Breast epithelium (tissue), 4 donors: Measurements from ENCODE around the gene KIF4B. TPM values are rescaled to one million over a fixed set of nuclear protein-coding genes. Genes with fewer than 3 reads are reported as not detected.

Experiments used
- DNase-seq, 2 donors: peaks; one replicate each; pipeline ENCODE4 v3.0.0-alpha.2; 2019; ENCODE audit warnings: low spot score in 2 of 2
- H3K27ac ChIP-seq, 2 donors: fragments of 200-600 bp; sonication (generic) in 1 of 2; one replicate each; pipeline ENCODE4 v1.5.1; 2016 to 2019; ENCODE audit warnings: mild to moderate bottlenecking in 1 of 2
- H3K27me3 ChIP-seq, 2 donors: fragments of 200-600 bp; sonication (generic) in 1 of 2; one replicate each; pipeline versions ENCODE4 v1.5.1 to v1.6.0; 2017 to 2019; ENCODE audit warnings: control low read depth in 1 of 2, mild to moderate bottlenecking in 1 of 2
- H3K36me3 ChIP-seq: fragments of 200-600 bp; one replicate; pipeline ENCODE4 v1.5.1; 2019
- H3K4me1 ChIP-seq, 2 donors: fragments of 200-600 bp; sonication (generic); one replicate each; pipeline ENCODE4 v1.5.1; 2016 to 2019; ENCODE audit warnings: control low read depth in 1 of 2
- H3K4me3 ChIP-seq, 3 donors: fragments of 200-600 bp; sonication (generic); 1 replicate in 2 of 3; 2 replicates in 1 of 3; pipeline ENCODE4 v1.5.1; 2016 to 2019; ENCODE audit warnings: mild to moderate bottlenecking in 3 of 3, moderate library complexity in 2 of 3
- H3K9me3 ChIP-seq, 2 donors: fragments of 200-600 bp; sonication (generic) in 1 of 2; one replicate each; pipeline ENCODE4 v1.5.1; 2016 to 2019; ENCODE audit warnings: control low read depth in 1 of 2
- POLR2A ChIP-seq: fragments of 450-650 bp; IDR thresholded peaks from one replicate; pipeline ENCODE4 v1.6.1; 2016; ENCODE audit warnings: antibody characterized with exemption, mild to moderate bottlenecking, moderate library complexity
- POLR2AphosphoS5 ChIP-seq, 3 donors: sonication (generic); formaldehyde crosslinking; IDR thresholded peaks; one replicate each; pipeline ENCODE4 v1.6.1; 2017; ENCODE audit warnings: antibody characterized with exemption in 3 of 3
- intact Hi-C: fragments of 100-400 bp; cut with DNase I; formaldehyde crosslinking; loops from one replicate; pipeline ENCODE4 v1.15.1; 2023; ENCODE audit warnings: low total_unique reads
- total RNA-seq, 3 donors: library from RNA; depleted of rRNA; stranded (reverse); fragments of >200 nt; gene quantifications; one replicate each; pipeline ENCODE4 v1.1.0, GENCODE V29; 2016
- TF ChIP-seq, protein P1 (sequence below), 3 donors: fragments of 450-650 bp; IDR thresholded peaks; one replicate each; pipeline ENCODE4 v1.5.1; 2016 to 2017; ENCODE audit warnings: antibody characterized with exemption in 3 of 3, mild to moderate bottlenecking in 3 of 3, moderate library complexity in 3 of 3

The KIF4B gene
- total RNA-seq, 3 donors from 2014 or later: not detected

DNA sequence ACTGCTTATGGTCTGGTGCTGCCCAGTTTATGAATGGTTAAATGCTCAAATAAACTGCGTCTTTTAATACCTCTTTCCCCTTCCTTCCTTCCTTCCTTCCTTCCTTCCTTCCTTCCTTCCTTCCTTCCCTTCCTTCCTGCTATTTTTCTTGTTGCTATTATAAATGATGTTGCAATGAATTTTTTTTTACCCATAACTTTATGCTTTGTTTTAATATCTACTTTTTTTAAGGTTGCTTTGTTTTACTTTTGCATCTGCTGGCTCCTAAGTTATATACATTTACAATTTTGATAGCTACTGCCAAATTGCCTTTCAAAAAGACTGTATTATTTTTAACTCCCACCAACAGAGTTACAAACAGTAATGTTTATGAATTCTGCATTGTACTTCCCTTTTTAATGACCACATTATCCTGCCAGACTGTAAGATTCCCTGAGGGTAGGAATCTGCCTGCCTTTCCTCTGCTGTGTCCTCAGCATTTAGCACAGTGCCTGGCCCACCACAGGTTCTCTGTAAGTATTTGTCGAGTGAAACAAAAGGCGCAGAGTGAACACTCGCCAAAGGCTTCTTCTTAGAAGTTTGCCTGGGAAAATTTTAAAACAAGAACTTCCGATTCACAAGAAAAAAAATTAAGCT is 36.9 kb downstream of the KIF4B start:
- TF ChIP-seq POLR2A: no peak
- TF ChIP-seq POLR2AphosphoS5 (IDR thresholded peaks at IDR 0.05): no peak
- DNase-seq: no peak
- Histone ChIP-seq H3K27ac (no peak overlapping the region), H3K27me3 (no peaks in the 10 kb centered on the region), H3K4me3 (no peak overlapping the region), H3K36me3 (no peaks in the 10 kb centered on the region), H3K4me1 (no peaks in the 10 kb centered on the region), H3K9me3 (no peaks in the 10 kb centered on the region)
- intact Hi-C loops: no loop called here

DNA sequence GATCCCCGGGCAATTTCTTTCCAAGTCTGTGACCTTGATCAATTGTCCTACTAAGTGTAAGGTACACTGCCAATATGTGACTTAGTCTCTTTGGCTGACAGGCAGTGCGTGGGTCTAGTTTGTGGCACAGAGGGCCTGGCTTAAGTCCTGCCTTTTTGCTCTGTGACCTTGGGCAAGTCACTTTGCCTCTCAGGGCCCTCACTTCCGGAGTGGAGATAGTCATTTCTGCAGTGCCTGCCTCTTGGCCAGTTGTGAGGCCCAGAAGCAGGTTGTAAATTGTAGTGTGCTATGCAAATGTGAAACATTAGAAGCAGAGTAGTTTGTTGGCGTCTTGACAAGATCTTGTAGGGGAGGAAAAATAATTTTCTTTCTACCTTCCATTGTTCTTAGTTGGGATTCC is 39.0 kb downstream of the KIF4B start:
- intact Hi-C loops: no loop called here
- no peaks in the 10 kb centered on the region for H3K9me3 ChIP-seq
- H3K27ac ChIP-seq: no peak overlapping the region
- no peaks in the 10 kb centered on the region for H3K4me1 ChIP-seq
- no peak for TF ChIP-seq POLR2A
- TF ChIP-seq, protein P1, sequence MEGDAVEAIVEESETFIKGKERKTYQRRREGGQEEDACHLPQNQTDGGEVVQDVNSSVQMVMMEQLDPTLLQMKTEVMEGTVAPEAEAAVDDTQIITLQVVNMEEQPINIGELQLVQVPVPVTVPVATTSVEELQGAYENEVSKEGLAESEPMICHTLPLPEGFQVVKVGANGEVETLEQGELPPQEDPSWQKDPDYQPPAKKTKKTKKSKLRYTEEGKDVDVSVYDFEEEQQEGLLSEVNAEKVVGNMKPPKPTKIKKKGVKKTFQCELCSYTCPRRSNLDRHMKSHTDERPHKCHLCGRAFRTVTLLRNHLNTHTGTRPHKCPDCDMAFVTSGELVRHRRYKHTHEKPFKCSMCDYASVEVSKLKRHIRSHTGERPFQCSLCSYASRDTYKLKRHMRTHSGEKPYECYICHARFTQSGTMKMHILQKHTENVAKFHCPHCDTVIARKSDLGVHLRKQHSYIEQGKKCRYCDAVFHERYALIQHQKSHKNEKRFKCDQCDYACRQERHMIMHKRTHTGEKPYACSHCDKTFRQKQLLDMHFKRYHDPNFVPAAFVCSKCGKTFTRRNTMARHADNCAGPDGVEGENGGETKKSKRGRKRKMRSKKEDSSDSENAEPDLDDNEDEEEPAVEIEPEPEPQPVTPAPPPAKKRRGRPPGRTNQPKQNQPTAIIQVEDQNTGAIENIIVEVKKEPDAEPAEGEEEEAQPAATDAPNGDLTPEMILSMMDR (IDR thresholded peaks at IDR 0.05): no peak
- no peak for DNase-seq
- no peaks in the 10 kb centered on the region for H3K27me3 ChIP-seq
- no peak overlapping the region for H3K4me3 ChIP-seq
- no peaks in the 10 kb centered on the region for H3K36me3 ChIP-seq

DNA sequence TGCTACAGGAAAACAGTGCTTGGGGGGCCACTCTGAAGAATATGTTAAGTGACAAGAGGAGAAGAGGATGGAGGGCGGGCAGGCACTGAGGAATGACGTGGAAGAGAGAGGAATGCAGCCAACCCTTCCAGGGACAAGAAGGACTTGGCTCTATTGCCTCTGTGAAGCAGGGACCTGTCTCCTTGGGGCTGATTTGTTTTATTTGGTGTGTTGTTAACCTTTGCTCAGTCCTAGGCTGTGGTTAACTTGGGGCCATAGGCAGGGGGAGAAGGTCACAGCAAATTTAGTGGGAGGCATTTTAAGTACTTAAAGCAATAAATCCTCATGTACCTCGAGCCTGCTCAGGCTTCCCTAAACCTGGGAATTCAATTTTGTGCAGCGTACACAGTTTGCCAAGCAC is 39.9 kb downstream of the KIF4B start:
- H3K27me3 ChIP-seq: no peaks in the 10 kb centered on the region
- H3K27ac ChIP-seq: no peak overlapping the region
- DNase-seq: no peak
- no peak overlapping the region for H3K4me3 ChIP-seq
- intact Hi-C loops: no loop called here
- no peaks in the 10 kb centered on the region for H3K9me3 ChIP-seq
- H3K4me1 ChIP-seq: no peaks in the 10 kb centered on the region
- H3K36me3 ChIP-seq: no peaks in the 10 kb centered on the region
- no peak for TF ChIP-seq POLR2AphosphoS5 (IDR thresholded peaks at IDR 0.05)
- TF ChIP-seq POLR2A: no peak
- TF ChIP-seq, protein P1 (IDR thresholded peaks at IDR 0.05): no peak

DNA sequence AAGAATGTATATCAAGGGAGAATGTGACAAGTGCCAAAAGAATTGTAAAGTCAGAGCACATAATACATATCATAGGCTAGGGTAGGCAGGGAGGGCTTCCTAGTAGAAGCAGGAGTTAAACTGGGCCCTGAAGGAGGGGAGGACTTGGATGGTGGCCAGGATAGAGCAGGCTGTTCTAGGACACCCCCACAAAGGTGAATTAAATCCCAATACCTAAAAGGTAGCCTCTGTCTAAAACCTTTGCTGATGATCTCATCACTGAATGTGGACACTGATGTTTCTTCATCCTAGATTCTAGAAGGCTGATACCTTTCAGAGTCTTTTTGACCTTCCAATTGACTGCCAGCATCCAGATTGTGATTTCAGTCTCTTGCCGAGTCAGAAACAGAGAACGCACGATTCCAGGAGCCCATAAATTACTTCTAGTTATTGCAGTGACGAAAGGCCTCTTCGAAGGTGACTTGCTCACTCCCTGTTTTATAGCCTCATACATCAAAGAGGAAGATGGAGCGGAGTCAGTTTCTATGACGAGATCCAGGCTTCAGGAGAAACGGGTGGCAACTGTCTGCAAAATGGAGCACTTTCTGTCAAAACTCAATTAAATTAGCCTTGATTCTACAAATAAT is 43.2 kb downstream of the KIF4B start:
- TF ChIP-seq POLR2A (no peak), POLR2AphosphoS5 (IDR thresholded peaks at IDR 0.05) (no peak)
- TF ChIP-seq, protein P1 (IDR thresholded peaks at IDR 0.05): no peak
- Histone ChIP-seq H3K4me1 (no peaks in the 10 kb centered on the region), H3K4me3 (no peak overlapping the region), H3K27me3 (no peaks in the 10 kb centered on the region), H3K9me3 (no peaks in the 10 kb centered on the region), H3K36me3 (no peaks in the 10 kb centered on the region), H3K27ac (no peak overlapping the region)
- intact Hi-C loops: no loop called here
- DNase-seq: no peak

DNA sequence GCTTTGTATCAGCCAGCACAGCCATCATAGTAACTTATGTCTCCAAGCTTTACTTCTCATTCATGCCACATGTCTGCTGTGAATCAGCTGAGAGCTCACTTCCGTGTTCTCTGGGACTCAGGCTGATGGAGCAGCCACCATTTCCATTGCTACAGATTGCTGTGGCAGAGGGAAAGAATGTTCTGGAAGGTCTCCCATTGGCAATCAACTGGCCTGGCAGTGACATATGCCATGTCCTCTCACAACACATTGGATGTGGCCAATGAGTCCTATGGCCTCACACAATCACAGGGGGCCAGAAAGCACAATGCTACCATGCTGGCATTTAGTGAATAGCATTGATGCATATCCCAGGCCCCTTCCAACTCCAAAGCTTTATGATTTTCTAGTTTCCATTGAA is 44.1 kb downstream of the KIF4B start:
- H3K4me3 ChIP-seq: no peak overlapping the region
- H3K4me1 ChIP-seq: no peaks in the 10 kb centered on the region
- H3K9me3 ChIP-seq: no peaks in the 10 kb centered on the region
- no peaks in the 10 kb centered on the region for H3K27me3 ChIP-seq
- DNase-seq: no peak
- H3K36me3 ChIP-seq: no peaks in the 10 kb centered on the region
- H3K27ac ChIP-seq: no peak overlapping the region
- TF ChIP-seq POLR2A (no peak), POLR2AphosphoS5 (IDR thresholded peaks at IDR 0.05) (no peak)
- TF ChIP-seq, protein P1 (IDR thresholded peaks at IDR 0.05): no peak
- intact Hi-C loops: no loop called here
